GM23248 (cell line): ENCODE measurements around the gene ZNHIT3.

ENCODE experiments used
- EZH2 ChIP-seq: fragments of 200-600 bp; sonication (generic); IDR thresholded peaks from 2 replicates; pipeline ENCODE4 v1.6.1; 2018; ENCODE audit warnings: antibody characterized with exemption, mild to moderate bottlenecking; ENCODE audit not compliant: insufficient read depth, poor library complexity, severe bottlenecking
- EZH2phosphoT487 ChIP-seq: fragments of 200-600 bp; sonication (generic); IDR thresholded peaks from 2 replicates; pipeline ENCODE4 v1.6.1; 2018; ENCODE audit warnings: antibody characterized with exemption, moderate library complexity, mild to moderate bottlenecking, low read depth; ENCODE audit not compliant: insufficient read depth

DNA sequence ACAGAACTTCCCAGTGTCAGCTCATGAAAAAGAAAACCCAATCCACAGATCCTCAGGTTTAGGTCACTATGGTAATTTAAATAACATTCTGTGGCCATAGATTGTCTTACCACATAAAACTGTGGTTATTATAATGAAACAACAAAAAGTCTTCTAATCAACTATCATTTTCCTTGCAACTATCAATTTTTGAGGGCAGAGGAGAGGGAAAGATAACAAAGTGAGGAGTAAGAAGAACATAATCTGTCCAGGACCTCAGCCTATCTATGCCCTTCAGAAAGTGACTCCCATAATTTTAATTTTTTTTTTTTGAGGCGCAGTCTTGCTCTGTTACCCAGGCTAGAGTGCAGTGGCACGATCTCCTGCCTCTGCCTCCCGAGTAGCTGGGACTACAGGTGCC lies 54.2 kb downstream of the ZNHIT3 start:
- no peak for TF ChIP-seq EZH2
- no peak for TF ChIP-seq EZH2phosphoT487
